Islet precursor cell (in vitro differentiated cells): ENCODE measurements around the gene SAMD4B.

Source experiments
- DNase-seq: peaks from one replicate; pipeline ENCODE4 v3.0.0-alpha.2; 2018

The SAMD4B gene

DNA sequence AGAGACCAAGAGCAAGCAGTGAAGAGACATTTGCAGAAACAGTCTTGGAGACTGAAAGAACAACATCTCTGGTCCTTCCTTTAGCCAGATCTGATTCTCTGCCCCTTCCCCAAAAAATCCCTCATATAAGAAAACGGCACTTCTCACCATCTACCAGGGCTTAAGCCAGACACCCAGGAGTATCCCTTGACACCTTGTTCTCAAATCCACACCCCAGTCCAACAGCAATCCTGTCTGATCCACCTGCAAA is 68.5 kb downstream of the SAMD4B start:
- DNase-seq, result no peak

GRCh38 chr19:39411081-39411831 is 69.0 kb downstream of the SAMD4B start:
- no peak for DNase-seq

DNA sequence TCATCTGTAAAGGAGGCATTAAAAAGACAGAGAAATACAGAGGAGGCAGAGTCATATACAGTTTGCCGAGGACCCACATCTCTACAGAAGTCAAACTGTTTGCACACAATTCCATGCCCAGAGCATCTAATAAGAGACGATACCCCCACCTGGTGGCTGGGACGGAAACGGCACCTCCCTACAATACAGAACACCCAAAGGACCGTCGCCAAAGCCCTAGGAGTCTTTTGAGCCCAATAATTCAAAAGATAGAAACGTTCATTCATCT is 69.5 kb downstream of the SAMD4B start:
- DNase-seq, result peak; percentile 90

DNA sequence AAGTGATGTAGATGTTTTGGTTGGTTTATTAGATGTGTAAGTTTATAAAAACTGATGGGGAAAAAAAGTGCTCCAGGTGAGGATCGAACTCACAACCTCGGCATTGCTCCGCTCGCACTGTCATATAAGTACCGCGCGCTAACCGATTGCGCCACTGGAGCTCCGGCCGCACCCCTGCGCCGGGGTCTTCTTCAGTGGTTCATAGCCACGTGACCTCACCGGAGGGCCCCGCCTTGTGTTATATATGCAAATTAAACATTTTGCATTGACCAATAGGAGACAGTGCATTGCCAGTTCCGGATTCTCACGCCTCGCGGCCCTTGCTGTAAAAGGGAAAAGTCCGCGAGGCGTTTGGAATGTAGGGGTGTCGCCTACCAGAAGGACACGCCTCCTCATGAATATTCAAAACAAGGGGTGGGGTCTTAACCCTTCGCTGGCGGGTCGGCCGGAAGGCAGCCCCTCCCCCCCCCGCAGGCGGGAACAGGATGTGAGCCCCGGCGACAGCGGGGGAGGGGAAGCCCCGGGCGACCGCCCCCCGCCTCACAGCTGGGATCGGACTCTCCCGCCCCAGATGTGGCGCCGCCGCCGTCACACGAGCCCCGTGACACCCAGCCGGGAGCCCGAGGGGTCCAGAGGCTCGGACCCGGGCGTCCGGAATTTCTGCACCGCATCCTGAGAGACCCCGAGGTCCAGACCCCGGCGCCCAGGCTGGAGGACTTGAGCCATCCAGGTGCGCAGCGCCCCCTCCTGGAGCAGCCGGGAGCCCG is 70.1 kb downstream of the SAMD4B start, which contains the start of gene PLEKHG2:
Gene PLEKHG2 (plus strand): TSS at position 570 of the 767 bp plus-strand sequence. CDS start 1,418 bp downstream, outside the sequence.
- peak; percentile 99 for DNase-seq

GRCh38 chr19:39412867-39413271 is 70.6 kb downstream of the SAMD4B start:
- no peak for DNase-seq

GRCh38 chr19:39413272-39413910 is 71.2 kb downstream of the SAMD4B start:
- DNase-seq, result peak; percentile 70

DNA sequence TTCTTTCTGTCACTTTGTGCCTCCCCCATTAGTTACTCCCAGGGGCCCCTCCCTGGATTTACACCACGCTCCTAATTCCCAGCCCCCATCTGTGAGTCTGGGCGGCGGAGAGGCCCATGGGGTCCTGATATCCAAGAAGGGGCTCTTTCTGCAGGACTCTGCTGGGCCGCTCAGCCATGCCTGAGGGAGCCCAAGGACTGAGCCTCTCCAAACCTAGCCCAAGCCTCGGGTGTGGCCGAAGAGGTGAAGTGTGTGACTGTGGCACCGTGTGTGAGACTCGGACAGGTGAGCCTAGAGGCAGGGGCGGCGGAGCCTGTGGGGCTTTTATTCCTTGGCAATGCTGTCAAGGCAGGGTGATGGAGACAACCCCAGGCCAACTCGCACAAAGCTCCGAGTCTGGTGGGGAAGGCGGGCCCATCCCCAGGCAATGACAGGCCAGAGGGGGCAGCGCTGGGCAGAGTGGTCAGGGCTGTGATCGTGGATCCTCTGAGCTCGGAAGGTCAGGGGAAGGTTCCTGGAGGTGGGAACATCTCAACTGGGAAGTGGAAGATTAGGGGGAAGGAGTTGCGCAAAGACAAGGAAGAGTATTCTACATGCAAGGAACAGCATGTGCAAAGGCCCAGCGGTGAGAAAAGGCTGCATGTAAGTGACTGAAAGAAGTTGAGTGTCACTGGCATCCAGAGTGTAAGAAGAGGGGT is 71.8 kb downstream of the SAMD4B start:
- DNase-seq, result peak; percentile 82

GRCh38 chr19:39415111-39416046 is 73.2 kb downstream of the SAMD4B start:
- DNase-seq, result no peak

- no peak for DNase-seq
Observed at GRCh38 chr19:39416152-39417120, 74.2 kb downstream of the SAMD4B start.

GRCh38 chr19:39417463-39418181 is 75.4 kb downstream of the SAMD4B start:
- DNase-seq, result no peak

DNA sequence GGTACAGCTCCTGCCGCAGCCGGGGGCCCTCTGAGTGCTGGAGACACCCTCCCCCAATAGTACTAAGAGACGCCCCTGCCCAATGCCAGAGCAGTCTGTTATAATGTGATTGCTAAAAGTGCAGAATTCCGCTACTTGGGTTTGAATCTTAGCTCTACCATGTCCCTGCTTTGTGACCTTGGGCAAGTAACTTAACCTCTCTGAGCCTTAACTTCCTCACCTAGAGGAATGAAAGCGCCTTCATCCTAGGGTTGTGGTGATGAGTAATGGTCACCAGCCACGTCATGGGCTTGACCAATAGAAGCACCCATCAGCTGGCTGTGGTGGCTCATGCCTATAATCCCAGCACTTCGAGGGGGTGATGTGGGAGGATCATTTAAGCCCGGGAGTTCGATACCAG is 76.8 kb downstream of the SAMD4B start:
- no peak for DNase-seq

DNA sequence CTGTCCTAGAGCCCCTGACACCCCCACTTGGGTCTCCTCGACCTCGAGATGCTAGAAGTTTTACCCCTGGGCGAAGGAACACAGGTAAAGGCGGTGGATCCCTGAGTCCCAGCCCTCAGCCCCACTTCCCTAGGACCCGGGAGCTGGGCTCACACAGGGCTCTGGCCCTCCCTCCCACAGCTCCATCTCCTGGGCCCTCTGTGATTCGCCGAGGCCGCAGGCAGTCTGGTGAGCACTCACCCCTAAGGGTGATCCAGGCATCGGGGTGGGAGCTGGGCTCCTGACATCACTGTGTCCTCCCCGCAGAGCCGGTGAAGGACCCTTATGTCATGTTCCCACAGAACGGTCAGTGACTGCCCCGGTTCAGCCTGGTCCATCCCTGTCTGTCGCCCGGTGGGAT is 78.5 kb downstream of the SAMD4B start:
- no peak for DNase-seq

DNA sequence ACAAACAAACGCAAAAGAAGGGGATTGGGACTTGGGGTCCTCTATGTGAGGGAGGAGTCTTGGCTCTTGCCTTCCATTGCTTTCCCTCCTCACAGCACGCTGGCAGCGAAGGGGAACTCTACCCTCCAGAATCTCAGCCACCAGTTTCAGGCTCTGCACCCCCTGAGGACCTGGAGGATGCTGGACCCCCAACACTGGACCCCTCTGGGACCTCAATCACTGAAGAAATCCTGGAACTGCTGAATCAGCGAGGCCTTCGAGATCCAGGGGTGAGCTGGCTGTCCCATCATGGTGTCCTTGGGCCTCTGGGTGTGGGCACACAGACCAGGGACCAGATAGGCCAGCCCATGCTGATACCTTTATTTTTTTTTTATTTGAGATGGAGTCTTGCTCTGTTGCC is 79.8 kb downstream of the SAMD4B start:
- DNase-seq, result no peak

GRCh38 chr19:39423258-39424086 is 81.3 kb downstream of the SAMD4B start:
- DNase-seq, result no peak

DNA sequence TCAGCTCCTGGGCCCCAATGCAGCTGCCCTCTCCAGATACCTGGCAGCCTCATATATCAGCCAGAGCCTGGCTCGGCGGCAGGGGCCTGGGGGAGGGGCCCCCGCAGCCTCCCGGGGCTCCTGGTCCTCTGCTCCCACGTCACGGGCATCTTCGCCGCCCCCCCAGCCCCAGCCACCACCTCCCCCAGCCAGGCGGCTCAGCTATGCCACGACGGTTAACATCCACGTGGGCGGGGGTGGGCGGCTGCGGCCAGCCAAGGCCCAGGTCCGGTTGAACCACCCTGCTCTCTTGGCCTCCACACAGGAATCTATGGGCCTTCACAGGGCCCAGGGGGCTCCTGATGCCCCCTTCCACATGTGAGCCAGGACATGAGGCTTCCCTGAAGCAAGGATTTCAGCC is 82.7 kb downstream of the SAMD4B start:
- DNase-seq, result no peak

DNA sequence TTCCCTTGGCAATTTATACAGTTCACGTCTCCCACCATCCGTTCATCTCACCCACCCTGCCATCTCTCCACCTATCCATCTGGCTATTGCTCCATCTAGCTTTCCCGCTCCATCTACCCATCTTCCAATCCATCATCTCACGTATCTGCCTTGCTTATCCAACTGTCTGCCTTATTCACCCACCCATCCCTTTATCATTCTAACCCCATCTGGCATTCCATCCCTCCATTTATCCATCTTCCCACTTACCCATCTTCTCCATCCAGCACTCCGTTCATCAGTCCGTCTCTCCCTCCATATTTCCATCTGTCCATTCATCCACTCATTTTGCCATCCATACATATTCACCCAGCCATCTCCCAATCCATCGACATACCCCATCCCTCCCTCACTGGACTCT is 83.5 kb downstream of the SAMD4B start:
- DNase-seq, result no peak

DNA sequence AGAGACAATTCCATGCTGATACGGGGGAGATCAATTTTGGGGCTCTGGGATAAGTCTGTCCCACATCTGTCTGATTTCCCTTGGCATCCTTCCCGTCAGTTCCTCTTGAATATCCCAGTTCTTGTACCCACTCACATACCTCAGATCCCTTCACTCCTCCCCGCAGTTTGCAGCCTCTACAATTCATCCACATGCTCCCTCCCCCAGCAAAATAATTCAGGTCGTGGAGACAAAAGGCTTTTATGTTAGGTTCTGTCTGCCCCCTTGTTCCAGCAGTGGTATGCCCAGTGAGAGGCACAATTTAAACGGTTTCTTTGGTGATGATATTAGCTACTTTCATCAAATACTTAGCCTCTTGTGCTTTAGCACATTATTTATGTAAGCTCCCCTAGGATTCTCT is 83.9 kb downstream of the SAMD4B start:
- DNase-seq, result no peak

DNA sequence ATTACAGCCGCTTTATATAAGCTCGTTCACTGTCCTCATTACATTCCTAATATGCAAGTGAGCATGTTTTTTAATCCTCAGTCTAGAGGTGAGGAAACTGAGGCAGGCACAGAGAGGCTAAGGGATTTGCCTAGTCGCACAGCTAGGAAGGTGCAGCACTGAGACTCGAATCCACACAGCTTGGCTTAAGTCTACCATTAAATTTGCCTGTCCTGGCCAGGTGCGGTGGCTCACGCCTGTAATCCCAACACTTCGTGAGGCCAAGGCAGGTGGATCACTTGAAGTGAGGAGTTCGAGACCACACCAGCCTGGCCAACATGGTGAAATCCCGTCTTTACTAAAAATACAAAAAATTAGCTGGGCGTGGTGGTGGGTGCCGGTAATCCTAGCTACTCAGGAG is 85.5 kb downstream of the SAMD4B start:
- DNase-seq, result no peak

DNA sequence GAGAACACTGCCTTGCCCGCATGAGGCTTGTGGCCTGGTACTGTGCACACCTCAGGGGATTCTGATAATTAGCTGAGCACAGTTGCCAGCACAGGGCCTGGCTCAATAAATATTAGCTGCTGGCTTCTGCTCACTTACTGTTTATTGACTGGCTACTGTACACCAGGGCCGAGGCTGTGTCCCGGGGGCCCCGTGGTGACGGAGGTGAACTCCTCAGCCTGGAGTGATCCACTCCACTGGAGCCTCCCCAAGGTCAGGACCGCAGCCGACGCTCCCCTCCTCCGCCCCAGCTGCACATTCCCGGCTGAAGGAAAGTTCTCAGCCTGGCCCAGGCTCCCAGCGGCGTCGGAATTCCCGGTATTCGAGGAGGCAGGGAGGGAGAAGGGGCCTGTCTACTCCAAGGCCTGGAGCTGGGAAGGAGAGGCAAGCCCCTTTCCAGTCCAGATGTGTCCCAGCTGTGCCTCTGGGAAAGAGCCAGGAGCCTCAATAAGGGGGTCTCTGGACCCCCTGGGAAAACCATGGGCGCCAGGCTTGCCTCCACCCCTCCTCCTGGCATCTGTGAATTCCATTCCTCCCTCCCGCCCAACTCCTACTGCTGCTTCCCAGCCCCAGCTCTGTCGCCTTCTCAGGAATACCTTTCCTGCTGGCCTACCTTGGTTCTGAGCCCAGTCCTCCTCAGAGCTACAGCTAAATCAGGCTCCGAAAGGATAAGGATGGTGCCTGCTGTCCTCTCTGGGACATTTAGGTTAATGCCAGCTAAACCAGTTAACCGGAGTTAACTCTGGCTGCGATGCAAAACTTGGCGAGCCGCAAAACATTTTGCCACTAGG is 86.3 kb downstream of the SAMD4B start:
- DNase-seq, result peak; percentile 97
